HCEC 1CT (cell line): ENCODE data around the gene C3orf22.

Source experiments
- DNase-seq: peaks from one replicate; pipeline ENCODE4 v3.0.0-alpha.2; 2017

Gene C3orf22

GRCh38 chr3:126556637-126557414 lies 1.9 kb downstream of the C3orf22 start:
- DNase-seq: no peak

GRCh38 chr3:126555795-126556636 lies 2.7 kb downstream of the C3orf22 start:
- DNase-seq: no peak

- DNase-seq: no peak
Measured at GRCh38 chr3:126554560-126555525, 3.9 kb downstream of the C3orf22 start.

GRCh38 chr3:126553284-126554084 lies 5.2 kb downstream of the C3orf22 start:
- no peak for DNase-seq

- DNase-seq: no peak
Measured at GRCh38 chr3:126552688-126553283, 5.9 kb downstream of the C3orf22 start.

- no peak for DNase-seq
Measured at GRCh38 chr3:126551839-126552687, 6.7 kb downstream of the C3orf22 start.

- no peak for DNase-seq
Measured at GRCh38 chr3:126551121-126551838, 7.5 kb downstream of the C3orf22 start.

GRCh38 chr3:126550488-126551051 lies 8.2 kb downstream of the C3orf22 start:
- no peak for DNase-seq

GRCh38 chr3:126549861-126550487 lies 8.8 kb downstream of the C3orf22 start:
- DNase-seq: no peak

- DNase-seq: no peak
Measured at GRCh38 chr3:126548556-126549466, 9.9 kb downstream of the C3orf22 start.

GRCh38 chr3:126547721-126548120 lies 11.0 kb downstream of the C3orf22 start:
- no peak for DNase-seq

- no peak for DNase-seq
Measured at GRCh38 chr3:126546549-126547239, 12.0 kb downstream of the C3orf22 start.

- no peak for DNase-seq
Measured at GRCh38 chr3:126546013-126546412, 12.7 kb downstream of the C3orf22 start.

- DNase-seq: no peak
Measured at GRCh38 chr3:126545544-126545943, 13.2 kb downstream of the C3orf22 start.

- no peak for DNase-seq
Measured at GRCh38 chr3:126544596-126545281, 14.0 kb downstream of the C3orf22 start.

- DNase-seq: no peak
Measured at GRCh38 chr3:126543457-126544061, 15.2 kb downstream of the C3orf22 start.
